ENCODE data around the gene TRMO.

DNA sequence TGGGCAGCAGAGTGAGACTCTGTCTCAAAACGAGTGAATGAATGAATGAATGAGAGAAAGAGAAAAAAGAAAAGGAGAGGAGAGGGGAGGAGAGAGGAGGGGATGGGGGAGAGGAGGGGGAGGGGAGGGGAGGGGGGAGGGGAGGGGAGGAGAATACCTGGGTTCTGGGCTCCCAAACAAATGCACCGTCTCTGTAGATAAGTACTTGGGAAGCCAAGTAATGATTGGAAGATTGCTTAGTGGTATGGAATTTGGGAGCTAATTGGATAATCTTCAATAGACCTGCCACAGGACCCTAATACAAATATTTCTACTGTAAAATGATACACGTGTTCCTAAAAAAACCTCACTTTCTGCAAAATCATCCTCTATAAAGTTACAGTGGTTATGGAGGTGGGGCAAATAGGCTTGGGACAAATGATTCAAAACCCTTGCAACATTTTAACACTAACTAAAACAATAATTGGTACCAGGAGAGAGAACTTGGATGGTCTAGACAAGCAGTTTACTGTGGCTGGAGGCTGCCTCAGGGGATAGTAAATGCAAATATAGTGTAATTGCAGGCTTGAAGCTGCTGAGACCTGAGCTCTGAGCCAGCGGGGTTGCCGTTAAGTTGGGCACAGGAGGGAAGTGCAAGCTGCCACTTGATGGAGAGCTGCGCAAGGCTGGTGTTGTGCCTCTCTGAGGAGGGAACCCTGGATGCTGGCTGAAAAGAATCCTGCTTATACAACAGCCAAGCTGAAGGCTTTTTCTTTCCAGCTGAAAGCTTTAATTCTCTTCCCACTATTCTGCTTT is 12.2 kb upstream of the TRMO start:
- TF ChIP-seq POLR2A (IDR thresholded peaks at IDR 0.05) (no peak), CTCF (IDR thresholded peaks at IDR 0.05) (no peak)
